Limb (tissue), 2 donors: ENCODE measurements around the gene GADL1.

ENCODE experiments used
- DNase-seq, 2 donors: peaks; one replicate each; pipeline ENCODE4 v3.0.0-alpha.2; 2016; ENCODE audit errors: extremely low spot score in 2 of 2

The GADL1 gene

GRCh38 chr3:30728143-30728542 is 166.3 kb downstream of the GADL1 start:
- no peak for DNase-seq

- DNase-seq: no peak
Measured at GRCh38 chr3:30724863-30725262, 169.6 kb downstream of the GADL1 start.

DNA sequence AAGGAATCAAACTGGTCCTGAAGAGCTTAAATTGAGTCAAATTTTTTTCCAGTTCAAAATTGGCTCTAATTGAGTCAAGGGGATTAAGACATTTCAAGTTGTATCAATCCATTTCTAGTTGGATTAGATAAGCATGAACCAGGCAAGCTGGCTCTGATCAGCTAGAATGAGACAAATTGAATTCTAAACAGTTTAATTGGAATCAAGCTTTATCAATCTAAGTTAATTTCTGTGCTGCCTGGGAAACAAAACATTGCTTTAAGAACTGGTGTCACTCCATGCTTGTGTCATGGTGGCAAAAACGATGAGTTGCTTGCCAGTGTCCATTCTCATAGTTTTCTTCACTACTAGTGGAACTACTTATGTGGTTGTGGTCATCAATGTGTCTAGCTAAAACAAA is 171.2 kb downstream of the GADL1 start:
- DNase-seq: no peak

DNA sequence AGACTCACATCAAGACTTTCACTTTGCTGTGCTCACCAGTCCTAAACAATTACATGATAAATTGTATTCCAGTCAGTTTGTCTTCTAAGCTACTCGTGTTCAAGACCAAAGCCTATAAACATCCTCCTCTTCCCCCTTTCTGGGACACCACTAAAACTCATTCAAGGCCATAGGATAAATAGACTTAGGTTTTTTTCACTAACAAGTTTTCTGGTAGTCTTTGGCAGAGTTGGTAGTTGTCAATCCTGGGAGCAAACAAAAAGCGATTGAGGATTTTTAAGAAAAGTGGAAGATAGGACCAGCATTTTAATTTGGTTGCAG is 173.2 kb downstream of the GADL1 start:
- no peak for DNase-seq

GRCh38 chr3:30720586-30721313 is 173.7 kb downstream of the GADL1 start:
- no peak for DNase-seq

DNA sequence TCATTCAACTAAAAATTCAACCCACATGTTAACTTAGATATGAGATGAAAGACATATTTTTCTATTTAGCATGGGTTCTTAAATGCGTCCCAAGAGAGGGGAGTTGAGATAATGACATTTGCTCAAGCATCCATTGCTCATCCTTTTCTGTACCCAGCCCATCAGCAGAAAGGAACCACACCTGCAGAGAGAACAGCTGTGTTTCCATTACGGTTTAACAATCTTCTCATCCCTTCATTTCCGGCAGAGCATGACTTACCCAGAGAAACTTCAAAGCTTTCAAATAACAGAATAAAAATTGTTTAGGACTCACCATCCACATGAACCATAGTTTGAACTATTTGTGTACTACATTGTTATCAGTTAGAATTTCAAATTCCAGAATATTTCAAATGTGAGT is 174.9 kb downstream of the GADL1 start:
- no peak for DNase-seq

DNA sequence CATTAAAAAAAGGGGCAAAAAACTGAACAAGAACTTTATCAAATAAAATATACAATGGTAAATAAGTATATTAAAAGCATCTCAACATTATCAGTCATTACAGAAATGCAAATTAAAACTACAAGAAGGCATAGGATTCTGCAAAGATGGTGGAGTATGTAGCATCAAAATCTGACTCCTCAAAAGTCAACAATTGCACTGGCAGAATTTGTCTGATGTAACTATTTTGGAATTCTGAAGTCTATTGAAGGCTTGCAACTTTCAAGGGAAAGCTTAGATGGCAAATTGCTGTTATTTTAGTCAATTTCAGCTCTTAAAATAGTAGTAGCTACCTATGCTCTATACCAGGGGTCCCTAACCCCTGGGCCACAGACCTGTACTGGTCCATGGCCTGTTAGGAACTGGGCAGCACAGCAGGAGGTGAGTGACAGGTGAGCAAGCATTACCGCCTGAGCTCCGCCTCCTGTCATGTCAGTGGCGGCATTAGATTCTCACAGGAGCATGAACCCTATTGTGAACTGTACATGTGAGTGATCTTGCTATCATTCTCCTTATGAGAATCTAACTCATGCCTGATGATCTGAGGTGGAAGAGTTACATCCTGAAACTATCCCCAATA is 180.5 kb downstream of the GADL1 start:
- DNase-seq: no peak

DNA sequence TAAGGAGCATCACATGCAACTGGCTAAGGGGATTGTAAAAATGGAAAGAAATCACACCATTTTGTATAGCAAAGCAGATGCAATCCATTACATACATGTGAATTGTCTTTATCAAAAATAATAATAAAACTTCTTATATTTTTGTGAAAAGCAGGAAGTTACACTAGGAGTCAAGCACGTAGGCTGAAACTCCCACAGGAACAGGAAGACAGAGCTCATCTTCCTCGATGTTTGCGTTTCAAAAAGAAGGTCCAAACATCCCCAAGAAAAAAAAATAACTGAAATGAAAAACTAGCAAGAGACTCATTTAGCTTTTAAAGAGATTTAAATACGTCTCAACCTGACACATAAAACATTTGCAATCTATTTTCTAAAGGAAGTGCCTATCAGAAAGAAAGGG is 181.5 kb downstream of the GADL1 start:
- DNase-seq: no peak

GRCh38 chr3:30711867-30712266 is 182.6 kb downstream of the GADL1 start:
- DNase-seq: no peak

DNA sequence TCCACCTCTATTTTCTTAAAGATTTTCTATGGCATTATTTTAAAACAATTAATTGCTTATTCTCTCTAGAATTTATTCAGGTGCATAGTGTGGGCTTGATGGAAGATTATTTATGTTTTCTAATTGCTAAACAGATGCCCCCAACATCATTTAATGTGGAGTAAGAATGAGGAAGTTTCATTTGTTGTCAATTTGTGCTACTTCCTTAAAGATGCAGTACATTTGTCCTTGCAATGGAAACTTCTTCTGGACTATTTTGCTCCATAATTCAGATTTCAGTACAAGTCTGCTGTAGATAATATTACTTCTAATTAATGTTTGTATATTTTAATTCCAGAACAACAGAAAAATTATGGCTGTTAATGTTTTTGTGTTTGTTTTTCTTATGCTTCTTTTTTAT is 183.3 kb downstream of the GADL1 start:
- no peak for DNase-seq

- DNase-seq: no peak
Measured at GRCh38 chr3:30710017-30710416, 184.4 kb downstream of the GADL1 start.

GRCh38 chr3:30708472-30708871 is 186.0 kb downstream of the GADL1 start:
- no peak for DNase-seq

- no peak for DNase-seq
Measured at GRCh38 chr3:30707825-30708224, 186.6 kb downstream of the GADL1 start.

GRCh38 chr3:30704931-30705890 is 189.2 kb downstream of the GADL1 start:
- no peak for DNase-seq

DNA sequence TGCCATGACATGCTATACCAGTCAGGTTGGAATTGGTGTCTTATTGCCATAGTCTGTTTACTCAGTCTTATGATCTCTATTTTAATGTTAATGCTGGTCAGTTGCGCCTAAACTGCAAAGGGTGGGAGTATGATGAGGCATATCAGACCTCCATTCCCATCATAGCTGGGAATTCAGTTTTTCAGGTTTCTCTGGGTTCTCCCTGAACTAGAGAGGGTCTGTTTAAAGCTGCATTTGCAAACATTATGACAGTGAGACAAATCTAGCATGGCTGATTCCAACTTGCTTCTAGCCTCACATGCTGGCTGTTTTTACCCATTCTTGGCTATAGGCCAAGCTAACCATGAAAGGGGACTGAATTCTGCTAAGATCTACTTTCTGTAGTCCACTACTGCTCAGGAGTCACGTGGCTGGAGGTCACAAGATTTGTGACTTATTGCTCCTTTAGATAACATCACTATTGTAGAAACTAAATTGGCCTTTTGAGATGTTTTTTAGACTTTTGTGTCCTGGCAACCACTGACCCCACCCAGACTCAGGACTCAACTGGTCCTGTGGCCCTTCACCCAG is 191.5 kb downstream of the GADL1 start:
- DNase-seq: no peak

GRCh38 chr3:30702038-30702827 is 192.2 kb downstream of the GADL1 start:
- DNase-seq: no peak

GRCh38 chr3:30700702-30701321 is 193.6 kb downstream of the GADL1 start:
- DNase-seq: no peak

GRCh38 chr3:30699927-30700326 is 194.5 kb downstream of the GADL1 start:
- no peak for DNase-seq

GRCh38 chr3:30698549-30698948 is 195.9 kb downstream of the GADL1 start:
- DNase-seq: no peak

DNA sequence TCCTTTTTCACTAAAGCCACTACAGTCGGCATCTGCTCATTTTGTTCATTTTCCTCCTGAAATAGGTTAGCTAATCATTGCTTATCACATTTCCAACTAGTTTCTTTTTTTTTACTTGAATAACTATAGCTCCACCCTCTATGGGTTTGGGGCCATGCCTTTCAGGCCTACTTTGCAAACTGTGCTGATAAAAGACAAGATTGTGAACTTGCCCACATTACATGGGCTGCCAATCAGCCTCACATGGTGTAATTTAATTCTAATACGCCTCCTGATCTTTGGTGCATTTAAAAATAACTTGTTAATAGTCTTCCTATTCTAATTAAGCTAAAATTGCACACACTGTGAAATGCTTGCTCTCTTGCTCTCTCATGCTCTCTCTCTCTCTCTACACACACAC is 197.6 kb downstream of the GADL1 start:
- no peak for DNase-seq

DNA sequence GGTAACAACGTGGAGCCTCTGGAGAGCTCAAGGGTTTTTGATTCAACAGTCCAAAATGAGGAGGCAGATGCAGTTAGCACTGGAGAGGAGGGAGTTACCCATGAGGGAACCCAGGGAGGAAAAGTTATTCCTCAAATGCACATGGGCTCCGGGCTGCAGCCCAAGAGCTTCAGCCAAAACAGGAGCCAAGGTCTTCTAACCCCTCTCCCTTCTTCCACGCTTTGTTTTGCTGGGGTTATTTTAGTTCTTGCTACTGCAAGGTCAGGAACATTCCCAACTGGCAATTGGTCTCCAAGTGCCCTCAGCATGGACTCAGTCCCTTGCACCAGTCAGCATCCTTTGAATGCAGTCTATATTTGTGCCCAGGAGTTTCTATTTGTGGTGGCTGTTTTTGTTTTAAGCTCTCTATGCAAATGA is 198.1 kb downstream of the GADL1 start:
- DNase-seq: no peak
